ENCODE results near the gene INO80D.

Gene INO80D

GRCh38 chr2:206098471-206098870 is 12.5 kb upstream of the INO80D start:
- Histone ChIP-seq H2BK12ac (ENCODE audit: low read length) (no peak overlapping the region), H3K18ac (ENCODE audit: low read length) (no peak overlapping the region), H3K14ac (ENCODE audit: low read length) (no peak overlapping the region), H3K4me2 (ENCODE audit: low read length) (no peak overlapping the region), H3K4me3 (ENCODE audit: low read depth, low read length) (no peak overlapping the region), H4K91ac (ENCODE audit: low read depth, low read length) (no peak overlapping the region), H3K79me2 (ENCODE audit: control insufficient read depth, insufficient read depth, low read length, poor library complexity) (no peaks in the 10 kb centered on the region), H3K23ac (ENCODE audit: low read length) (no peak overlapping the region), H3K4me1 (ENCODE audit: control insufficient read depth in 1 of 2, insufficient read depth in 2 of 2, low read length in 2 of 2) (no peaks in the 10 kb centered on the region), H4K8ac (ENCODE audit: low read depth, low read length) (no peak overlapping the region), H3K9ac (ENCODE audit: low read length) (no peak overlapping the region), H3K27ac (ENCODE audit: low read depth, low read length) (no peak overlapping the region), H2BK120ac (ENCODE audit: insufficient read depth, low read length, poor library complexity) (no peak overlapping the region), H3K4ac (ENCODE audit: low read depth, low read length) (no peak overlapping the region), H2AFZ (ENCODE audit: insufficient read depth, low read length, poor library complexity) (no peak overlapping the region), H3K9me3 (ENCODE audit: insufficient read depth, low read depth, low read length) (no peaks in the 10 kb centered on the region), H2BK5ac (ENCODE audit: low read depth, low read length, poor library complexity) (no peak overlapping the region), H3K27me3 (ENCODE audit: insufficient read depth, low read length) (no peaks in the 10 kb centered on the region), H4K12ac (ENCODE audit: low read depth, low read length) (no peak overlapping the region), H3K36me3 (ENCODE audit: control insufficient read depth in 1 of 2, insufficient read depth in 2 of 2, low read length in 2 of 2) (no peaks in the 10 kb centered on the region), H2AK5ac (ENCODE audit: low read length) (no peak overlapping the region), H3K79me1 (ENCODE audit: low read length) (no peaks in the 10 kb centered on the region)
- no CpG with 5 or more reads among the region's 9 CpGs for WGBS (ENCODE audit: extremely low coverage, insufficient coverage, insufficient read length)
- no peak for DNase-seq

GRCh38 chr2:206096876-206097275 is 10.9 kb upstream of the INO80D start:
- Histone ChIP-seq H2BK120ac (ENCODE audit: insufficient read depth, low read length, poor library complexity) (no peak overlapping the region), H3K4me3 (ENCODE audit: low read depth, low read length) (no peak overlapping the region), H3K79me2 (ENCODE audit: control insufficient read depth, insufficient read depth, low read length, poor library complexity) (no peaks in the 10 kb centered on the region)

GRCh38 chr2:206095536-206096332 is 9.8 kb upstream of the INO80D start:
- H2AFZ ChIP-seq (ENCODE audit: insufficient read depth, low read length, poor library complexity), result no peak overlapping the region
- no CpG with 5 or more reads among the region's 3 CpGs for WGBS (ENCODE audit: extremely low coverage, insufficient coverage, insufficient read length)
- no peak overlapping the region for H3K4me2 ChIP-seq (ENCODE audit: low read length)
- no peak overlapping the region for H3K14ac ChIP-seq (ENCODE audit: low read length)
- H3K4me3 ChIP-seq (ENCODE audit: low read depth, low read length), result no peak overlapping the region
- H3K9me3 ChIP-seq (ENCODE audit: insufficient read depth, low read depth, low read length), result no peaks in the 10 kb centered on the region
- H2BK12ac ChIP-seq (ENCODE audit: low read length), result no peak overlapping the region
- no peak overlapping the region for H4K12ac ChIP-seq (ENCODE audit: low read depth, low read length)
- H3K4me1 ChIP-seq (ENCODE audit: control insufficient read depth in 1 of 2, insufficient read depth in 2 of 2, low read length in 2 of 2), result no peaks in the 10 kb centered on the region
- H3K36me3 ChIP-seq (ENCODE audit: control insufficient read depth in 1 of 2, insufficient read depth in 2 of 2, low read length in 2 of 2), result no peaks in the 10 kb centered on the region
- no peaks in the 10 kb centered on the region for H3K79me1 ChIP-seq (ENCODE audit: low read length)
- no peak overlapping the region for H2BK120ac ChIP-seq (ENCODE audit: insufficient read depth, low read length, poor library complexity)
- no peak for DNase-seq
- H3K23ac ChIP-seq (ENCODE audit: low read length), result no peak overlapping the region
- H2BK5ac ChIP-seq (ENCODE audit: low read depth, low read length, poor library complexity), result no peak overlapping the region
- no peak overlapping the region for H3K9ac ChIP-seq (ENCODE audit: low read length)
- H4K8ac ChIP-seq (ENCODE audit: low read depth, low read length), result no peak overlapping the region
- no peak overlapping the region for H4K91ac ChIP-seq (ENCODE audit: low read depth, low read length)
- no peaks in the 10 kb centered on the region for H3K79me2 ChIP-seq (ENCODE audit: control insufficient read depth, insufficient read depth, low read length, poor library complexity)
- H3K4ac ChIP-seq (ENCODE audit: low read depth, low read length), result no peak overlapping the region
- no peak overlapping the region for H3K27ac ChIP-seq (ENCODE audit: low read depth, low read length)
- no peak overlapping the region for H2AK5ac ChIP-seq (ENCODE audit: low read length)
- H3K18ac ChIP-seq (ENCODE audit: low read length), result no peak overlapping the region
- H3K27me3 ChIP-seq (ENCODE audit: insufficient read depth, low read length), result no peaks in the 10 kb centered on the region

More at GRCh38 chr2:206096876-206097275, 10.9 kb upstream of the INO80D start:
- no peak overlapping the region for H3K9ac ChIP-seq (ENCODE audit: low read length)
- DNase-seq, result no peak
- no peak overlapping the region for H2AFZ ChIP-seq (ENCODE audit: insufficient read depth, low read length, poor library complexity)
- H3K4me1 ChIP-seq (ENCODE audit: control insufficient read depth in 1 of 2, insufficient read depth in 2 of 2, low read length in 2 of 2), result no peaks in the 10 kb centered on the region
- no peak overlapping the region for H3K14ac ChIP-seq (ENCODE audit: low read length)
- H2BK12ac ChIP-seq (ENCODE audit: low read length), result no peak overlapping the region
- no peak overlapping the region for H2BK5ac ChIP-seq (ENCODE audit: low read depth, low read length, poor library complexity)
- no peak overlapping the region for H3K4ac ChIP-seq (ENCODE audit: low read depth, low read length)
- no peak overlapping the region for H4K91ac ChIP-seq (ENCODE audit: low read depth, low read length)
- no peak overlapping the region for H3K18ac ChIP-seq (ENCODE audit: low read length)
- WGBS (ENCODE audit: extremely low coverage, insufficient coverage, insufficient read length), result no CpG with 5 or more reads among the region's 2 CpGs
- no peak overlapping the region for H4K12ac ChIP-seq (ENCODE audit: low read depth, low read length)
- H4K8ac ChIP-seq (ENCODE audit: low read depth, low read length), result no peak overlapping the region
- H2AK5ac ChIP-seq (ENCODE audit: low read length), result no peak overlapping the region
- no peaks in the 10 kb centered on the region for H3K27me3 ChIP-seq (ENCODE audit: insufficient read depth, low read length)
- H3K23ac ChIP-seq (ENCODE audit: low read length), result no peak overlapping the region
- H3K27ac ChIP-seq (ENCODE audit: low read depth, low read length), result no peak overlapping the region
- no peaks in the 10 kb centered on the region for H3K79me1 ChIP-seq (ENCODE audit: low read length)
- H3K4me2 ChIP-seq (ENCODE audit: low read length), result no peak overlapping the region
- H3K36me3 ChIP-seq (ENCODE audit: control insufficient read depth in 1 of 2, insufficient read depth in 2 of 2, low read length in 2 of 2), result no peaks in the 10 kb centered on the region
- no peaks in the 10 kb centered on the region for H3K9me3 ChIP-seq (ENCODE audit: insufficient read depth, low read depth, low read length)

- no CpG with 5 or more reads among the region's 2 CpGs for WGBS (ENCODE audit: extremely low coverage, insufficient coverage, insufficient read length)
- no peak overlapping the region for H3K14ac ChIP-seq (ENCODE audit: low read length)
- no peak overlapping the region for H2BK12ac ChIP-seq (ENCODE audit: low read length)
- H4K91ac ChIP-seq (ENCODE audit: low read depth, low read length), result no peak overlapping the region
- H2AK5ac ChIP-seq (ENCODE audit: low read length), result no peak overlapping the region
- no peak overlapping the region for H3K4me2 ChIP-seq (ENCODE audit: low read length)
- no peaks in the 10 kb centered on the region for H3K79me2 ChIP-seq (ENCODE audit: control insufficient read depth, insufficient read depth, low read length, poor library complexity)
- H3K79me1 ChIP-seq (ENCODE audit: low read length), result no peaks in the 10 kb centered on the region
- no peaks in the 10 kb centered on the region for H3K9me3 ChIP-seq (ENCODE audit: insufficient read depth, low read depth, low read length)
- no peak overlapping the region for H3K4ac ChIP-seq (ENCODE audit: low read depth, low read length)
- no peak overlapping the region for H2BK120ac ChIP-seq (ENCODE audit: insufficient read depth, low read length, poor library complexity)
- no peak overlapping the region for H2BK5ac ChIP-seq (ENCODE audit: low read depth, low read length, poor library complexity)
- no peak overlapping the region for H3K4me3 ChIP-seq (ENCODE audit: low read depth, low read length)
- no peak overlapping the region for H2AFZ ChIP-seq (ENCODE audit: insufficient read depth, low read length, poor library complexity)
- DNase-seq, result no peak
- H3K23ac ChIP-seq (ENCODE audit: low read length), result no peak overlapping the region
- no peak overlapping the region for H3K18ac ChIP-seq (ENCODE audit: low read length)
- no peak overlapping the region for H4K8ac ChIP-seq (ENCODE audit: low read depth, low read length)
- no peaks in the 10 kb centered on the region for H3K27me3 ChIP-seq (ENCODE audit: insufficient read depth, low read length)
- no peak overlapping the region for H4K12ac ChIP-seq (ENCODE audit: low read depth, low read length)
- no peaks in the 10 kb centered on the region for H3K36me3 ChIP-seq (ENCODE audit: control insufficient read depth in 1 of 2, insufficient read depth in 2 of 2, low read length in 2 of 2)
- H3K9ac ChIP-seq (ENCODE audit: low read length), result no peak overlapping the region
- no peaks in the 10 kb centered on the region for H3K4me1 ChIP-seq (ENCODE audit: control insufficient read depth in 1 of 2, insufficient read depth in 2 of 2, low read length in 2 of 2)
- H3K27ac ChIP-seq (ENCODE audit: low read depth, low read length), result no peak overlapping the region
Measured at GRCh38 chr2:206092297-206092696, 6.3 kb upstream of the INO80D start.
